Measurements from ENCODE around the gene ZNF512B. TPM values are rescaled to one million over a fixed set of nuclear protein-coding genes. Genes with fewer than 3 reads are reported as not detected.
"Not testable (repeated sequence)": the region's sequence is repeated elsewhere in the genome, so short reads cannot be mapped to it uniquely, and the experiment has no call there.

Gene ZNF512B
- total RNA-seq, 1 donor from 2014 or later, result 26.1 TPM

DNA sequence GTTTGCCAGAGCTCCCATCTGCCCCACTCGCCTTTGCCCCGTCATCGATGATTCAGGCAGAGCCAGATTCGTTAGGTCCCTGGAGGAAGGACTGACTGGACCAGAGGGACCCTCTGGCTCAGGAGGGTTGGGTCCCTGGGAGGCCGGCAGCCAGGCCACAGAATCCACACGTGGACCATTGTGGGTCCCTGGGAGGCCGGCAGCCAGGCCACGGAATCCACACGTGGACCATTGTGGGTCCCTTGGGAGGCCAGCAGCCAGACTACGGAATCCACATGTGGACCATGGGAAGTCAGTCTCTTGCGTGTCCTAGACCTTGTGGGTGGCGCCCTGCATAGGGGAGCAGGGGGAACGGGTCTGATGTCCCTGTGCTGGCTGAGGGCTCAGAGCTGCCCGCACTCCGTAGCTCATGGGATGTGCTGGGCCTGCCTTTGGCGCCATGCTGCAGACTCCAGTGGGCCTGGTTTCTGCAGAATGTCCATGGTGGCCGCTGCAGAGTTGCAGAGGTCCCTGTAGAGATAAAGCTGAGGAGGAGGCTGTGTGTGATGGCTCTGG, 37.0 kb downstream of the ZNF512B start:
- DNase-seq (ENCODE audit: low spot score), result no peak

GRCh38 chr20:63931735-63932134, 38.0 kb downstream of the ZNF512B start:
- DNase-seq (ENCODE audit: low spot score), result no peak

DNA sequence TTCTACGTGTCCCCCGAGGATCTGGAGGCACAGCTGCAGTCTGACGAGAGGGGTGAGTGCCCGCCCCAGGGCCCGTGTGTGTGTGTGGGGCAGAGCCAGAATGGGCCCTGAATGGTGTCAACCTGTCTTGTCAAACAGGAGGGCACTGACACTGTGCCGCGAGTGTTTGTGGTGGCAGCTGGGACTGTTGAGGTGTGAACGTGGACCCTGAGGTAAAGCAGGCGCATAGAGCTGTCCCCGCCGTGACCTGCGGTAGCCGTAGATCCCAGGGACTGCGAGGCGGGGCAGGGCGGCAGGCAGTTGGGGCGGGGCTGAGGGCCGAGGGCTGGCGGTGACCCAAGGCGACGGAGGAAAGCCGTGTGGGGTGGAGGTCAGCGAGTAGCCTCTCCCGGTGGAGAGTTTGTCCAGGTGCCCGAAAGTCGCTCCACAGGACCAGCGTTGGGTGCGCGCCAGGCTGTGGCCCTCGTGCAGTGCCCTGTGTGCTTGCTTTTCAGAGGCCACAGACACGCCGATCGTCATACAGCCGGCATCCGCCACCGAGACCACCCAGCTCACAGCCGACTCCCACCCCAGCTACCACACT, 38.7 kb downstream of the ZNF512B start:
- no peak for DNase-seq (ENCODE audit: low spot score)

DNA sequence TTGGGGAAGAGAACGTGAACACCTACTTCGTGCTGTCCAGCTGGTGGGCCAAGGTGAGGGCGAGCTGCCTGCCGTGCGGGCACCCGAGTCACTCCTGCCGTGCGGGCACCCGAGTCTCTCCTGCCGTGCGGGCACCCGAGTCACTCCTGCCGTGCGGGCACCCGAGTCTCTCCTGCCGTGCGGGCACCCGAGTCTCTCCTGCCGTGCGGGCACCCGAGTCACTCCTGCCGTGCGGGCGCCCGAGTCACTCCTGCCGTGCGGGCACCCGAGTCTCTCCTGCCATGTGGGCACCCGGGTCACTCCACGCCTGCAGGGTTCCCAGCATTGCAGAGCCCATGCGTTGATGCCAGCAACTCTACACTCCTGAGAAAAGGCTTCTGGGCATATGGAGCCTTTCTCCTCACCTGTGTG, 40.3 kb downstream of the ZNF512B start:
- DNase-seq (ENCODE audit: low spot score), result not testable (repeated sequence)

- DNase-seq (ENCODE audit: low spot score), result no peak
Measured at GRCh38 chr20:63929071-63929470, 40.7 kb downstream of the ZNF512B start.

DNA sequence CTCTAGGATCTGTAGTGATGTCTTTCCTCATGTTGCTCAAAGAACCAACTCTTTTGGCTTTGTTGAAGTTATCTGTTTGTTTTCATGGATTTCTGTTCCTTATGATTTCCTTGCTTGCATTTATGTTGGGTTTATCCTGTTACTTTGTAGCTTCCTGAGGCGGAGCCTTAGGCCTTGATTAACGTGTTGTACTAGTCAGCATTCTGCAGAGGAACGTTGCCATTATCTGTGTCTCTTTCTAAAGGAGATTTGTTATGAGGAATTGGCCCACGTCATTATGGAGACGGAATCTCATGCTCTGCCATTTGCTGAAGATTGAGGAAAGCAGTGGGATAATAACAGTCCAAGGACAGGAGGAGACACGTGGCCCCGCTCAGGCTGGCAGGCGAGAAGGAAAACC, 43.4 kb downstream of the ZNF512B start:
- DNase-seq (ENCODE audit: low spot score), result no peak

GRCh38 chr20:63924241-63924640, 45.5 kb downstream of the ZNF512B start:
- no peak for DNase-seq (ENCODE audit: low spot score)

- DNase-seq (ENCODE audit: low spot score), result no peak
Measured at GRCh38 chr20:63923651-63924050, 46.1 kb downstream of the ZNF512B start.

- DNase-seq (ENCODE audit: low spot score), result no peak
Measured at GRCh38 chr20:63920226-63920625, 49.5 kb downstream of the ZNF512B start.

- DNase-seq (ENCODE audit: low spot score), result no peak
Measured at GRCh38 chr20:63919130-63919529, 50.6 kb downstream of the ZNF512B start.

DNA sequence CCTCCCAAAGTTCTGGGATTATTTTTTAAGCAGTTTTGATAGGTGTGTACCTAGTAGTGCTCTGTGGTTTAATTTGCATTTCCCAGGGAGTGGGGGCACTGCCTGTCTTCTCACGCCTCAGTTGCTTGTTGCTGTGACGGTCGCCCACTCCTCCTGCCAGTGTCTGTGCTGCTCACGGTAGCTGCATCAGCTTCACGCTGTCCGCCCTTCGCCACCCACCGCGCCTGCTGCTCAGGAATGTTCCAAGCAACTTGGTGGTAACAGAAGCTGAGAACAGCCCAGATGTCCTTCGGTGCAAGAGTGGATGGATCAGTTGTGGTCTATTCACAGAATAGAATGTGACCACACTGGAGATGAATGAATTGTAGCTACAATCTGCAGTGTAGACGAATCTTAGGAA, 51.9 kb downstream of the ZNF512B start:
- no peak for DNase-seq (ENCODE audit: low spot score)

GRCh38 chr20:63916371-63916939, 53.3 kb downstream of the ZNF512B start:
- not testable (repeated sequence) for DNase-seq (ENCODE audit: low spot score)

DNA sequence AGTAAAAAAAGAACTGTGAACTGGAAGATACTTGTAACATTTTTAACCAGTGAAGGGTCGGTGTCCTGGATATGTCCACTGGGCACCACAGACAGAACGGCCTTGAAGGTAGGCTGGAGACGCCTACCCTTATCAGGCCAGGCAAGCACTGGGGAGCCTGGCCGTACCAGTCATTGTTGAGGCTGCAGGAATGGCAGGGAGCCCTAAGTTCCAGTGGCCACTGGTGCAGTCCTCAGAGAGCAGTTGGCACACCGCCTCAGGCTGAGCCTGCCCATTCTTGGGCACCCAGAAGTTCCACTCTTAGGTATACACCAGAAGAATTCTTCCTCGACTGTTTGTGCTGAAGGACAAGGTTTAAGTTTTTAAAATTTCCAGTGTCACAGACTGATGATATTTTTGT, 54.3 kb downstream of the ZNF512B start:
- peak; percentile 82 for DNase-seq (ENCODE audit: low spot score)

DNA sequence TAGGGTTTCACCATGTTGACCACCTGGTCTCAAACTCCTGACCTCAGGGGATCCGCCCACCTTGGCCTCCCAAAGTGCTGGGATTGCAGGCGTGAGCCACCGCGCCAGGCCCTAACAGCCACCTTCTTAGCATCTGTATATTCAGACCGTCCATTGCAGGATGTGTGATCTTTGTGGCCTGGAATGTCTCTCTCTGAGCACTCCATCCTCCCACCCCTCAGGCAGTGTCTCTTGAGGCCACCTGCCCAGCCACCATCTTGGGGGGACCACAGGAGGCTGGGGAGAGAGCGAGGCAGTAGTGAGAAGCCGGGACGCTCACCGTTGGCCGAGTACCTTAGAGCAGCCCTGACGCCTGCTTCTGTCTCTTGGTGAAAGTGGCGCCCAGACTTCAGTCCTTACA, 56.0 kb downstream of the ZNF512B start:
- DNase-seq (ENCODE audit: low spot score), result no peak

DNA sequence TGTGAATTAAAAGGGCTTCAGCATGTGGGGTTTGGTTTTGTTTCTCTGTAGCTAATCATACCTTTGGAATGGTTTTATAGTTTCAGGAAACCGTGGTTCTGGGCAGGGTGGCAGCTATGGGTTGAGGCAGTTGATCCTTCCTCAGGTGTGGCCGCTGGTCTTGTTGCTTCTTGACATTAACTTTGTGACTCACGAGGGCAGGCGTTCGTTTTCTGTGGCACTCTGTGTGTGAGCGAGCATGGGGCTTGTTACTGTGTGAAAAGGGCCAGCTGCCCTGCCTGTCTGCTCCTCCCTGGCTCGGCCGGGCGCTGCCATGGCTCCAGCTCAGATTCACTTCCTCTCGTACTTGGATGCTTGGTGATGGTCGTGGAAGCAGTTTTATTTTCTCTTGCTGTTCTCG, 58.6 kb downstream of the ZNF512B start:
- DNase-seq (ENCODE audit: low spot score), result peak; percentile 66

DNA sequence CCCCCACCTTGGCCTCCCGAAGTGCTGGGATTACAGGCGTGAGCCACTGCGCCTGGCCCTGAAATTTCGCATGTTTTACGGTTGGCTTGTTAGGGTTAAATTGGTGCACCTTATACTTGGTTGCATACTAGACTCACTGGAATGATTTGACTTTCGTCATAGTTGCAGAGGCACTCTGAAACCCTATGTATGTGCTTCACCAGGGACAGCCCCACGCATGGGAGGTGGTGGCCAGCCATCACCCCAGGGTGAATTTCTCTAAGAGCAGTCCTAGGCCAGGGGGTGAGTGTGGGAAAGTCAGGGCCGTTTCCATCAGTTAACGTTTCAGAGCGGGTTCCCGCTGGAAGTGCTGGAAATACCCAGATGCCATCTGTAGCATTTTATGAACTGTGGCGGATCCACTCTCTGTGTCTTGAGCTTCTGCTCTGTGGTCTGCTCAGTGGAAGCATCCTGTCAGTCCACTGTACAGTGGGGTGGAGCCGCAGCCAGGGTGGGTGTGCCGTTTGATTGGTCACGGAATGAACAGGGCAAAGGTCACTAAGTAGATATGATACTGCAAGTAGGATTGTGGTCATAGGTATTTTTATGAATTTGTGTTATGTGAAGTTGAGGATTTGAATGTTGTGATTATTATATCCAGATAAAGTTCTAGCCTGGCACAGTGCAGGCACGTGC, 61.6 kb downstream of the ZNF512B start:
- DNase-seq (ENCODE audit: low spot score), result no peak

Other genes starting within 250 kb of the ZNF512B start
- gene LIME1, start 233.3 kb downstream of the ZNF512B start, total RNA-seq, result 14.8 TPM
- gene SLC2A4RG, start 230.2 kb downstream of the ZNF512B start, total RNA-seq, result 93.6 TPM
- 9.0 TPM for gene ZBTB46, start 138.7 kb downstream of the ZNF512B start, total RNA-seq
- not detected for gene ABHD16B, start 108.4 kb downstream of the ZNF512B start, total RNA-seq
- 72.3 TPM for gene TPD52L2, start 104.7 kb downstream of the ZNF512B start, total RNA-seq
- 53.0 TPM for gene DNAJC5, start 74.8 kb downstream of the ZNF512B start, total RNA-seq
- 42.4 TPM for gene UCKL1, start 13.5 kb downstream of the ZNF512B start, total RNA-seq
- gene SAMD10, start 9.7 kb upstream of the ZNF512B start, total RNA-seq, result 12.7 TPM
- 74.7 TPM for gene PRPF6, start 11.2 kb upstream of the ZNF512B start, total RNA-seq
- 1.7 TPM for gene C20orf204, start 66.3 kb upstream of the ZNF512B start, total RNA-seq
- 30.1 TPM for gene SOX18, start 79.7 kb upstream of the ZNF512B start, total RNA-seq
- 64.2 TPM for gene TCEA2, start 93.3 kb upstream of the ZNF512B start, total RNA-seq
- gene RGS19, start 109.6 kb upstream of the ZNF512B start, total RNA-seq, result 18.2 TPM
- gene OPRL1, start 110.2 kb upstream of the ZNF512B start, total RNA-seq, result 1.7 TPM
- not detected for gene LKAAEAR1, start 114.5 kb upstream of the ZNF512B start, total RNA-seq
- gene NPBWR2, start 137.6 kb upstream of the ZNF512B start, total RNA-seq, result not detected
- gene MYT1, start 194.5 kb upstream of the ZNF512B start, total RNA-seq, result 0.17 TPM

Data from mucosa of gallbladder (tissue), 1 donor.